Adrenal gland (tissue), 12 donors: ENCODE data around the gene NEK7. TPM values are rescaled to one million over a fixed set of nuclear protein-coding genes. Genes with fewer than 3 reads are reported as not detected.

Source experiments
- DNase-seq, 7 donors: peaks; one replicate each; pipeline ENCODE4 v3.0.0-alpha.2; 2019 to 2020
- H3K27ac ChIP-seq, 5 donors: fragments of 200-600 bp; sonication (generic) in 4 of 5; 1 replicate in 3 of 5; 2 replicates in 2 of 5; pipeline versions ENCODE4 v1.5.1 to v1.8.0; 2016 to 2020; ENCODE audit warnings: mild to moderate bottlenecking in 1 of 5
- H3K27me3 ChIP-seq: fragments of 200-600 bp; 2 replicates; pipeline ENCODE4 v1.8.0; 2021
- H3K36me3 ChIP-seq, 2 donors: fragments of 200-600 bp; replicated peaks in 1 of 2; 1 replicate in 1 of 2; 2 replicates in 1 of 2; pipeline versions ENCODE4 v1.5.1 to v1.8.0; 2018 to 2022
- H3K4me1 ChIP-seq, 2 donors: fragments of 200-600 bp; replicated peaks in 1 of 2; 1 replicate in 1 of 2; 2 replicates in 1 of 2; pipeline versions ENCODE4 v1.5.1 to v1.8.0; 2018 to 2021
- H3K4me3 ChIP-seq, 4 donors: fragments of 200-600 bp; sonication (generic) in 3 of 4; one replicate each; pipeline ENCODE4 v1.5.1; 2016 to 2018
- H3K9me3 ChIP-seq, 3 donors: fragments of 200-600 bp; sonication (generic) in 1 of 3; replicated peaks in 1 of 3; 1 replicate in 2 of 3; 2 replicates in 1 of 3; pipeline versions ENCODE4 v1.5.1 to v1.8.0; 2016 to 2021
- POLR2A ChIP-seq, 2 donors: fragments of 450-650 bp; IDR thresholded peaks; one replicate each; pipeline ENCODE4 v1.6.1; 2017; ENCODE audit warnings: antibody characterized with exemption in 2 of 2, mild to moderate bottlenecking in 2 of 2, moderate library complexity in 1 of 2
- WGBS, 4 donors: extraction: QIAGEN DNeasy Blood & Tissue Kit in 2 of 4; methylation state at CpG; one replicate each; pipeline versions ENCODE4 v1.1.5 to v1.1.7; 2013 to 2017; 5-methylcytosine and 5-hydroxymethylcytosine counted together
- intact Hi-C, 2 donors: fragments of 100-400 bp; cut with DNase I; formaldehyde crosslinking; loops; one replicate each; pipeline versions ENCODE4 v1.14.1 to v1.15.0; 2022 to 2023
- polyA plus RNA-seq, 3 donors: library from polyadenylated mRNA; stranded (reverse); fragments of 200-250 nt in 2 of 3; fragments of 350-450 nt in 1 of 3; fragmentation: Illumina TruSeq in 1 of 3; extraction: RNeasy Lipid Tissue Mini Kit (QIAGEN cat#74804) in 1 of 3; gene quantifications; one replicate each; pipeline ENCODE4 v1.2.3, GENCODE V29; 2013 to 2014
- total RNA-seq, 9 donors: library from RNA; depleted of rRNA in 4 of 9; stranded (reverse); fragments of >200 nt in 4 of 9; fragments of 120-200 nt in 1 of 9; fragmentation: NEBNext Ultra II Directional in 1 of 9; extraction: Animal tissue kit (Norgen Biotek cat#: 25700) in 1 of 9; gene quantifications; one replicate each; pipeline versions ENCODE4 v1.1.0 to v1.2.4, GENCODE V29; 2013 to 2023
- TF ChIP-seq, protein P1 (sequence below), 6 experiments: fragments of 450-650 bp in 4 of 6; fragments of 200-600 bp in 2 of 6; sonication (generic) in 1 of 6; IDR thresholded peaks; 1 replicate in 5 of 6; 2 replicates in 1 of 6; pipeline versions ENCODE4 v1.5.1 to v1.8.0; 2016 to 2021; ENCODE audit warnings: antibody characterized with exemption in 6 of 6, mild to moderate bottlenecking in 2 of 6, moderate library complexity in 1 of 6
- donor health status: healthy with polysubstance abuse.
- donor health status: Bipolar disorder and iron deficiency.
- donor health status: DM: yes; HTN: yes; CAD: no.
- donor health status: DM: no; HTN: no; CAD: no.
- donor health status: DM: no; HTN: no; CAD: no.
- donor health status: DM: yes; HTN: yes; CAD: no.

NEK7 gene
- total and polyA plus RNA-seq, 12 donors: 34.0 to 270 (median 148) TPM

DNA sequence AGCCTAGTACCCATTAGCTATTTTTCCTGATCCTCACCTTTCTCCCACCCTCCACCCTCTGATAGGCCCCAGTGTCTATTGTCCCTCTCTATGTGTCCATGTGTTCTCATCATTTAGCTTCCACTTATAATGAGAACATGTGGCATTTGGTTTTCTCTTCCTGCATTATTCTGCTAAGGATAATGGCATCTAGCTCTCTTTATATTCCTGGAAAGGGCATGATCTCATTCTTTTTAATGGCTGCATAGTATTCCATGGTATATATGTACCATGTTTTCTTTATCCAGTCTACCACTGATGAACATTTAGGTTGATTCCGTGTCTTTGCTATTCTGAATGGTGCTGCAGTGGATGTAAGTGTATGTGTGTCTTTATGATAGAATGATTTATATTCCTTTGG is 178.9 kb downstream of the NEK7 start:
- intact Hi-C loops: no loop called here
- WGBS, 4 donors: 90 to 94% (median 92%) methylated on average over 1 of the region's 1 CpG
- TF ChIP-seq, protein P1, sequence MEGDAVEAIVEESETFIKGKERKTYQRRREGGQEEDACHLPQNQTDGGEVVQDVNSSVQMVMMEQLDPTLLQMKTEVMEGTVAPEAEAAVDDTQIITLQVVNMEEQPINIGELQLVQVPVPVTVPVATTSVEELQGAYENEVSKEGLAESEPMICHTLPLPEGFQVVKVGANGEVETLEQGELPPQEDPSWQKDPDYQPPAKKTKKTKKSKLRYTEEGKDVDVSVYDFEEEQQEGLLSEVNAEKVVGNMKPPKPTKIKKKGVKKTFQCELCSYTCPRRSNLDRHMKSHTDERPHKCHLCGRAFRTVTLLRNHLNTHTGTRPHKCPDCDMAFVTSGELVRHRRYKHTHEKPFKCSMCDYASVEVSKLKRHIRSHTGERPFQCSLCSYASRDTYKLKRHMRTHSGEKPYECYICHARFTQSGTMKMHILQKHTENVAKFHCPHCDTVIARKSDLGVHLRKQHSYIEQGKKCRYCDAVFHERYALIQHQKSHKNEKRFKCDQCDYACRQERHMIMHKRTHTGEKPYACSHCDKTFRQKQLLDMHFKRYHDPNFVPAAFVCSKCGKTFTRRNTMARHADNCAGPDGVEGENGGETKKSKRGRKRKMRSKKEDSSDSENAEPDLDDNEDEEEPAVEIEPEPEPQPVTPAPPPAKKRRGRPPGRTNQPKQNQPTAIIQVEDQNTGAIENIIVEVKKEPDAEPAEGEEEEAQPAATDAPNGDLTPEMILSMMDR (IDR thresholded peaks at IDR 0.05): no peak
- TF ChIP-seq POLR2A (IDR thresholded peaks at IDR 0.05): no peak
- H3K27ac ChIP-seq: no peak overlapping the region
- no peaks in the 10 kb centered on the region for H3K4me1 ChIP-seq
- no peaks in the 10 kb centered on the region for H3K27me3 ChIP-seq
- no peaks in the 10 kb centered on the region for H3K9me3 ChIP-seq
- DNase-seq: no peak
- no peaks in the 10 kb centered on the region for H3K36me3 ChIP-seq
- H3K4me3 ChIP-seq: no peak overlapping the region

DNA sequence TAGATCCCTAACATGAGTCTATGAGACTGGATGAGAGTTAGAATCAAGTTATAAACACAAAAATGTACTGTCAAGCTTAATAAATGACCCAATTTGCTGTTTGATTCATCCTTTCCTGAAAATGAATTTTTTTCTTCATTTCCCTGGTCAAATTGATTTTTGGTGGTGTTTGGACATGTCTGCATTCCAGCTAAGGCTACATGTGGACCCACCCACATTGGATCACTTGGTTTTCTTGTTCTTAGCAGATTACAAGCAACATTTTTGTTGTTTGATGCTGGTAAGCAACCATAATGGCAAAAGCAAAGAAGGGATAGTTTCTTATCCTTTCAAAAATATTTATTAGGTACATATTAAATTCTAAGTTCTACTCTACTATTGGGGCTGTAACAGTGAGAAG is 181.1 kb downstream of the NEK7 start:
- Histone ChIP-seq H3K4me3 (no peak overlapping the region), H3K4me1 (no peaks in the 10 kb centered on the region), H3K27ac (no peak overlapping the region), H3K27me3 (no peaks in the 10 kb centered on the region), H3K9me3 (no peaks in the 10 kb centered on the region), H3K36me3 (no peaks in the 10 kb centered on the region)
- no peak for DNase-seq
- intact Hi-C loops: no loop called here
- TF ChIP-seq, protein P1 (IDR thresholded peaks at IDR 0.05): no peak
- TF ChIP-seq POLR2A (IDR thresholded peaks at IDR 0.05): no peak

DNA sequence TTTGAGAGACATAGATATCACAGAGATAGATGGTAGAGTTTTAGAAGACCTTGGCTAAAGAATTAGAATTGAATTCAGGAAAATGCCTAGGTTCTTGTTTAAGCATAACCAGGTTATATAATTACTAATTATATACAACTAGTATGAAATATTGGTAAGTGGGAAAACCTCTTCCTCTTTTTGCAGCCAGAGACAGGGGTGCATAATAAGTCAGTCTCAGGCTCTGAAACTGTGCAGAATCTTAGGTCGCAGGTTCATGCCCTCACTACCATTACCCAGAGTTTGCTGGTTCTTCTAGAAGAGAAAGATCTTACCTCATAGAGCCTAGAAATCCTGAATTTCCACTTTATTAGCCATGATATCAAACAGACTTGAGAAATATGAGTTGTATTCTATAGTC is 183.3 kb downstream of the NEK7 start:
- Histone ChIP-seq H3K4me3 (no peak overlapping the region), H3K9me3 (no peaks in the 10 kb centered on the region), H3K36me3 (no peaks in the 10 kb centered on the region), H3K27me3 (no peaks in the 10 kb centered on the region), H3K27ac (no peak overlapping the region), H3K4me1 (no peaks in the 10 kb centered on the region)
- intact Hi-C loops: no loop called here
- 88 to 96% (median 95%) methylated on average over 1 of the region's 1 CpG for WGBS, 4 donors
- DNase-seq: no peak
- TF ChIP-seq, protein P1 (IDR thresholded peaks at IDR 0.05): no peak
- TF ChIP-seq POLR2A (IDR thresholded peaks at IDR 0.05): no peak

DNA sequence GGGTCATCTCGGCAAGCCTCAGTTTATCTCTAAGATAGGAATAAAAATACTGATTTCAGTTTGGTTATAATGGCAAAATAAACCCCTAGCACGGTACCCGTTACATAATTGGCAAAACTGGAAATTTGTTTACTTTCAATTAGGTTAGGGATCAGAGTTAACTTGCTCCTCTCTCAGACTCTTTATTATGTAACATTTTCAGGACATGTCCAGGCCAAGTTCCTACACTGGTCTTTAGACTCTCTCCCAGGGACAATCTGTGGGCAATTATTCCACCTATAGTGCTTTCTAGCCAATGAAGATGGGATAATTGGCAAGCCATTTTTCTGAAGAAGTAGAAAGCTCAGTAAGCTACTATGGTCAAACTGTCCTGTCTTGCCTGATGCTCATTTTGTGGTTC is 189.4 kb downstream of the NEK7 start:
- H3K36me3 ChIP-seq: no peaks in the 10 kb centered on the region
- intact Hi-C loops: no loop called here
- no peak overlapping the region for H3K4me3 ChIP-seq
- DNase-seq: no peak
- TF ChIP-seq, protein P1 (IDR thresholded peaks at IDR 0.05): no peak
- TF ChIP-seq POLR2A (IDR thresholded peaks at IDR 0.05): no peak
- H3K27ac ChIP-seq: no peak overlapping the region
- whole genome bisulfite sequencing, 4 donors: 67 to 84% (median 80%) methylated on average over 3 of the region's 3 CpGs
- no peaks in the 10 kb centered on the region for H3K4me1 ChIP-seq
- no peaks in the 10 kb centered on the region for H3K27me3 ChIP-seq
- H3K9me3 ChIP-seq: no peaks in the 10 kb centered on the region
